Stimulated activated CD4-positive, alpha-beta T cell treated with anti-CD3 and anti-CD28 coated beads, Interleukin-4, amount 100 ng/mL, for 1 hour (primary cell): ENCODE results near the gene PRR33.
"Not testable (repeated sequence)": the region's sequence is repeated elsewhere in the genome, so short reads cannot be mapped to it uniquely, and the experiment has no call there.

Experiments used
- DNase-seq: peaks from one replicate; pipeline ENCODE4 v3.0.0-alpha.2; 2020

The PRR33 gene

DNA sequence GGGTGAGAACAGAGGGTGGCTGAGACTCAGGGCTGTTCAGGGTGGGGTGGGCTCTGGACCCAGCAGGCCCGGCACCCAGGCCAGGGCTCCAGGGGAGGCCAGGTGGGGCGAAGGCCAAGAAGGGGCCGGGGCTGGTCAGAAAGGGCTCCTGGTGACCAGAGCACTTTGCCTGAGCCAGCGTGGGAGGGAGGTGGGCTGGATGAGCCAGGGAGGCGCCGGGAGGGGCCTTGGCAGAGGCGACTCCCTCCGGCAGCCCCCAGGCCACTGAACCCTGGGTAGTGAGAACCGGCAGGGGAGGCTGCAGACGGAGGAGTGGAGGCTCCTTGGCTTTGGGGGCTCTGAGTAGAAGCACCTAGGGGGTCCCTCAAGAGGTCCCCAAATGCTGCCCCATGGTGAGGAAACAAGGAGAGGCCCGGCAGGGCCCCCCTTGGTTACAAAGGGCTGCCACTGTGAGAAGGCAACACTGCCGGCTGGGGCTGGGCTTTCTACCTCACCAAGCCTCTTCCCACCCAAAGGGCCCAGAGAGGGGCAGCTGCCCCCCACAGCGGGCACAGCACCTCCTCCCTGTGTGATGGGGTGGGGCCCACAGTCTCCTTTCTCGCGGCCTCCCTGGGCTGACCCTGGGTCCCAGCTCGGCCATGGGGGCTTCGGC is 17.1 kb downstream of the PRR33 start:
- not testable (repeated sequence) for DNase-seq

- not testable (repeated sequence) for DNase-seq
Measured at GRCh38 chr11:1873813-1874150, 17.9 kb downstream of the PRR33 start.

GRCh38 chr11:1873048-1873812 is 18.5 kb downstream of the PRR33 start:
- no peak for DNase-seq

GRCh38 chr11:1872267-1872985 is 19.3 kb downstream of the PRR33 start:
- no peak for DNase-seq

- no peak for DNase-seq
Measured at GRCh38 chr11:1871531-1871930, 20.2 kb downstream of the PRR33 start.

- DNase-seq: peak; percentile 42
Measured at GRCh38 chr11:1870721-1871466, 20.8 kb downstream of the PRR33 start.

DNA sequence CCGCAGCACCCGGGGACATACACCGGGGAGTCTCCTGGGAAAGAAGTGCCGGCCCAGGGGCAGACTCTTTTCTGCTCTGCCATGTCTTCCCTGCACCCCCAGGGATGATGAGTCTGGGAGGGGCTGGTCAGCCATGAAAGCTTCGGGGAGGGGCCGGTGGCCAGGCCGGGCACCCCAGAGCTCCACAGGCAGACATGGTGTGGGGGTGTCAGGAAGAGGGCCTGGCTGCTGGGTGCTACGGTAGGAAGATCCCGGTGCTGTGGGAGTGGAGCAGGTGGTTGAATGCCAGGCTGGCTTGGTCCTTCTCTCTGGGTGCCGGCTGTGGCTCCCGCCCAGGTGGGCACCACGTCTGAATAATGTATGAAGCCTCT is 21.4 kb downstream of the PRR33 start:
- DNase-seq: no peak

DNA sequence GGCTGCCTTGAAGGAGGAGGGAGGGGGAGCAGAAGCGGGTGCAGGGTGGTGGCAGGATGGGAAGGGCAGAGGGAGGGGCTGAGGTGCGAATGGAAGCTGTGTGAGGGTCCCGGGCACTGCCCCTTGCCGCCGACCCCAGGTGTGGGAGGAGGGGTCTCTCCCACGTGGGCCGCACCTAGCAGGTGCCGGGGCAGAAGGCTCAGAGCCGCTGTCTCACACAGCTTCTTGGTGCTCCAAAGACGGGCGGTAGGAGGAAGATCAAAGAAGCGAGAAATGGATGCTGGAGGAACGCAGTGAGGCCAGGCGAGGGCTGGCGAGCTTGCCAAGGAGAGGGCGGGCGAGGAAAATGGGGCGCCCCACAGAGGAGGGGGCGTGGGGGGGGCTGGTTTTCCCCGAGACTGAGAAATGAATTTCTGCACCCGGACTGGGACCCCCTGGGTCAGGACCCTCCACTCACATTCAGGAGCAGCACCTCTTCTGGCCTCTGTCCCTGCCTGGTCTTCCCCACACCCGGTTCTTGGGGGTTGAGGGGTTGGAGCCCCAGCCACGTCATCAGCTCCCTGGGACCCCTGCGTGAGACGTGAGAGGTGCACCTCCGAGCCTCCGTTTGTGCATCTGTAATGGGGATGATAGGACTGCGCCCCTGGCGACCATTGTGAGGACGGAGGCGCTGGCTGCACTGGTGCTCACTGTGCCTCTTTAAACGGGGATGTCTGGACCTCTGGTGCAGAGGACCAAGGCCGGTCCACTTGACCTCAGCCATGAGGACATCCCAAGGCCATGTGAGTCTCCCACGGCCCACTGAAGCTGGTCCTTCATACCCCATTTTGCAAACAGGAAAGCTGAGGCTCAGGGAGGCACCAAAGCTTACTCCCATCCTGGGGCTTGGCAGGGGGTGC is 22.0 kb downstream of the PRR33 start:
- no peak for DNase-seq

DNA sequence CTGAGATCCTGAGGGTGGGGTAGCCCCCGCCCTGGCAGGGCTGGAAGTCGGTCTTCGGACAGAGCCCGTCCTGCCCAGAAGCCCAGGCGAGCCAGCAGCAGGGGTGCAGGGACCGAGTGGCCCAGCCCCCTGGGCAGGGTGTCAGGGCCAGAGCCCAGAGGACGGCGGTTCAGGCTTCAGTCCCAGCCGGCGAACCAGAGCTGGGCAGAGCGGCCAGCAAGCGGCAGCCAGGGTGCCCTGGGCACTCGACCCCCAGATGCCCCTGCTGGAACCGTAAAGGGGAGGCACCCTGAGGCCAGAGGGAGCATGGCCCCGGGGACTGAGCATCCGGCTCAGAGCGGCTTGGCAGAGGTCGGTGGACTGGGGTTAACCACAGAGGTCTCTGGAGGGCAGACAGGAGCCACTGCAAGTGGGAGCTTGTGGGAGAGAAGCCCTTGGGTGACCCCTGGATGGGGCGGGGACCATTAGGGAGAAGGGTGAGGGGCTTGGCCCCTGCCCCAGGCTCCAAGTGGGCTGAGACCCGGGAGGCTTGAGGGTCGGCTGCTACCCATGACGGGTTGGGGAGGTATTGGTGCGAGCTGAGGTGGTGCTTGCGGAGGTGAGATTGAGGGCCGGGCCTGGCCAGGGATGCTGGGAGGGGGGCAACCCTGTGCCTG is 22.9 kb downstream of the PRR33 start:
- DNase-seq: no peak

GRCh38 chr11:1868056-1868635 is 23.5 kb downstream of the PRR33 start:
- DNase-seq: no peak

DNA sequence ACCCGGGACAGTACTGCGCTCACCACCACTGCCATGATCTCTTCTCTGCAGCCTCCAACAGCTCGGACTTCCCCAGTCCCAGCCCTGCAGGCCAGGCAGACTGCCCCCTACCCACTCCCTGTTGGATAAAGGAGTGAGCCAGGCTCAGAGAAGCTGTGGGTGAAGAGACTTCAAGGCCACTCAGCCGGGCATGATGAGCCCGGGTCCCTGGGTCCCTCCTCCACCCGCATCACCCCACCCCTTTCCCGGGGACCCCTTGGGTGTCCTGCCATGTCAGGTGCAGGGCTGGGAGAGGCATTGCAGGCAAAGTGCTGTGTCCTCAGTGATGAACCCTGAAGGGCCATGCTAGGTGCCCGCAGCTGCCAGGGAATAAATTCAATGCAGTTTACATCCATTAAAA is 24.3 kb downstream of the PRR33 start:
- DNase-seq: no peak

DNA sequence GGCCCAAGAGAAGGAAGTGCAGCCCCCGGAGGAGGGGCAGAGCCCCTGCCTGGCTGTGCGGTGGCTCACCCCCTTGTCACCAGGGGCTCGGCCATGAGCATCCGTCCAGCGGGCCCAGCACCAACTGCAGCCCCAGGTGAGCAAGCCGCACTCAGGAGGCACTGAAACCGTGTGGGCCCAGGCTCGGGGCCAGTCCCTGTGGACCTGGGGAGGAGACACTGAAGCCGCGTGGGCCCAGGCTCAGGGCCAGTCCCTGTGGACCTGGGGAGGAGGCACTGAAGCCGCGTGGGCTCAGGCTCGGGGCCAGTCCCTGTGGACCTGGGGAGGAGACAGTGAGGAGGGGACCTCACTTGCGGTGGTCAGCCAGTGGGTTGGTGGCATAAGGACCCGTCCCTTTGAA is 24.9 kb downstream of the PRR33 start:
- DNase-seq: no peak

- no peak for DNase-seq
Measured at GRCh38 chr11:1866226-1866625, 25.5 kb downstream of the PRR33 start.

- DNase-seq: no peak
Measured at GRCh38 chr11:1864831-1865665, 26.6 kb downstream of the PRR33 start.

GRCh38 chr11:1864231-1864630 is 27.5 kb downstream of the PRR33 start:
- no peak for DNase-seq

DNA sequence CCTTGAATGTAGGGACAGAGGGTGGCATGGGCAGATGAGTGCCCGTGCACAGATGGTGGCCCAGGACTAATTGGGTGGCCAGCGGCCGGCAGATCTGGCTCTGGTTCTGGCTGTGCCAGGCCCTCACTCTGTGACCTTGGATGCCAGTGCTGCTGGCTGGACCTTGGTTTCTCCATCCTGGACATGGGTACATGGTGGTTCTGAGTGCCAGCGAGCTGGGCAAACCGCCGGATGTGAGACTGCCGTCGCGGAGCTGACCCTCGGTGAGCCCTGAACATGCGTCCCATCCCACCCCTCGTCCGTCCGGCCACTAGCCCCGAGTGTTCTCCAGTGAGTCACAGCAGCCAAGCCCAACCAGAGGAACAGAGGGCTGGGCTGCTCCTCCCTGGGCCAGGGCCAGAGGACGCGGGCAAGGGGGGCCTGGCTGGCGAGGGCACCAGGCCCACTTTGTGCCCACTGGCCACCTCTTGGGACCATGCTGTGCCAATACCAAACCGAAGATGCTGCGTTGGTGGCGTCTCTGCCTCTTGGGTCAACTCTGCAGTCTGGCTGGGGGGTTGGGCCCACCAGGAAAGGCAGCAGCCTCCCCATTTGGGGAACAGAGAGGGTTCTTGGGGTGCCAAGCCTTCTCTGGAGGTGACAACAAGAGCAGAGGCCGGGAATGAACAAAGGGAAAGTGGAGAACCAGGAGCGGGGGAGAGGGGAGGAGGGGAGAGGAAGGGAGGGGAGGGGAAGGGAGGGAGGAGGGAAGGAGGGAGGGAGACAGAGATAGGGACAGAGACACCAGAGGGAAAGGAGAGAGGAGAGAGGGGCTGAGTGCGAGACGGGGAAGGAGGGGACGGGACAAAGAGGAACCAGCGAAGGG is 28.1 kb downstream of the PRR33 start:
- no peak for DNase-seq

DNA sequence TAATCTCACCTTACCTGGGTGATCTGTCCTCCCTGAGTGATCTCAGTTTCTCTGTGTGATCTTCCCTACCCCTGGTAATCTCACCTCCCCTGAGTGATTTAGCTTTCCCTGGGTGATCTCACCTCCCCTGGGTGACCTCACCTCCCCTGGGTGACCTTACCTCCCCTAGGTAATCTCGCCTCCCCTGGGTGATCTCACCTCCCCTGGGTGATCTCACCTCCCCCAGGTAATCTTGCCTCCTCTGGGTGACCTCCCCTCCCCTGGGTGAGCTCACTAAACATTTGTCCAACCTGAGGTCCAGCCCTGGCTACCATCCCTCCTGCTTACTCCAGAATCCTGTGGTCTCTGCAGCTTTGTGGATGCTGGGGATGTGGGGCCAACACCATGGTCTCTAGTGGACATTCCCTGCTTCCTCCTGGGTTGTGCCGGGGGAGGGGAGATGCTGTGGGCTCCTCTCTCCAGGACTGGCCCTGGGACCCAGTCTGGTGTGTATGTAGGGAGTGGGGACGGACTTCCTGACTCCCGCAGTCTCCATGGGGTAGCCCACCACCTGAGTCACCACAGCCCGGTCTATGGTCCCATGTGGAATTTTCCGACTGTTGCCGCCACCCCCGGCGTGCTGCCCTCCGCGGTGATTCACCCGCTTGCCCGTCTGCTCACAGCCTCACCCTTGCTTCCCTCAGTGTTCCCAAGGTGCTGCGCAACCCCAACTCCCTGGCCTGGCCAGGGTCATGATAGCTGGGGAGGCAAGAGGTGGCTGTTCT is 28.9 kb downstream of the PRR33 start:
- no peak for DNase-seq
